ENCODE results near the gene EXOC3L1.

EXOC3L1 gene

GRCh38 chr16:67228905-67229304, 39.0 kb upstream of the EXOC3L1 start:
- no peak for FAIRE-seq
- no peak for TF ChIP-seq POLR2A (IDR thresholded peaks at IDR 0.05; ENCODE audit: low read depth, low read length)
- no peak for DNase-seq (ENCODE audit: insufficient read length, low spot score)

GRCh38 chr16:67228034-67228785, 38.3 kb upstream of the EXOC3L1 start:
- no peak for FAIRE-seq
- TF ChIP-seq POLR2A (IDR thresholded peaks at IDR 0.05; ENCODE audit: low read depth, low read length): no peak

GRCh38 chr16:67227567-67227921, 37.6 kb upstream of the EXOC3L1 start:
- DNase-seq (ENCODE audit: insufficient read length, low spot score) (no peak), FAIRE-seq (no peak)
- no peak for TF ChIP-seq POLR2A (IDR thresholded peaks at IDR 0.05; ENCODE audit: low read depth, low read length)

More at GRCh38 chr16:67228034-67228785, 38.3 kb upstream of the EXOC3L1 start:
- DNase-seq (ENCODE audit: insufficient read length, low spot score): no peak

GRCh38 chr16:67226804-67227566, 37.0 kb upstream of the EXOC3L1 start, which contains the start of gene TMEM208:
Gene TMEM208, plus strand, starts transcription at chr16:67227130. Its CDS starts 89 bp downstream, at chr16:67227219.
- peak; percentile 44 for TF ChIP-seq POLR2A (IDR thresholded peaks at IDR 0.05; ENCODE audit: low read depth, low read length)
- FAIRE-seq: peak; percentile 86
- peak; percentile 95 for DNase-seq (ENCODE audit: insufficient read length, low spot score)

- FAIRE-seq: no peak
- no peak for DNase-seq (ENCODE audit: insufficient read length, low spot score)
- peak; percentile 53; the same call in 1 of the 2 replicates for TF ChIP-seq POLR2A (IDR thresholded peaks at IDR 0.05; ENCODE audit: low read depth, low read length)
These were observed 36.4 kb upstream of the EXOC3L1 start for GRCh38 chr16:67226295-67226803.

GRCh38 chr16:67223992-67224391, 34.1 kb upstream of the EXOC3L1 start:
- DNase-seq (ENCODE audit: insufficient read length, low spot score): no peak
- TF ChIP-seq POLR2A (IDR thresholded peaks at IDR 0.05; ENCODE audit: low read depth, low read length): no peak
- no peak for FAIRE-seq

- FAIRE-seq (no peak), DNase-seq (ENCODE audit: insufficient read length, low spot score) (no peak)
- no peak for TF ChIP-seq POLR2A (IDR thresholded peaks at IDR 0.05; ENCODE audit: low read depth, low read length)
These were observed 26.9 kb upstream of the EXOC3L1 start for GRCh38 chr16:67216612-67217490.

- DNase-seq (ENCODE audit: insufficient read length, low spot score): no peak
- FAIRE-seq: no peak
- TF ChIP-seq POLR2A (IDR thresholded peaks at IDR 0.05; ENCODE audit: low read depth, low read length): no peak
These were observed 25.8 kb upstream of the EXOC3L1 start for GRCh38 chr16:67215706-67216105.

- FAIRE-seq (no peak), DNase-seq (ENCODE audit: insufficient read length, low spot score) (no peak)
- TF ChIP-seq POLR2A (IDR thresholded peaks at IDR 0.05; ENCODE audit: low read depth, low read length): no peak
These were observed 23.5 kb upstream of the EXOC3L1 start for GRCh38 chr16:67213197-67214019.

GRCh38 chr16:67212766-67213165, 22.8 kb upstream of the EXOC3L1 start:
- no peak for TF ChIP-seq POLR2A (IDR thresholded peaks at IDR 0.05; ENCODE audit: low read depth, low read length)
- FAIRE-seq (no peak), DNase-seq (ENCODE audit: insufficient read length, low spot score) (no peak)

- no peak for DNase-seq (ENCODE audit: insufficient read length, low spot score)
- no peak for FAIRE-seq
These were observed 21.7 kb upstream of the EXOC3L1 start for GRCh38 chr16:67211674-67212073.

GRCh38 chr16:67210069-67210937, 20.4 kb upstream of the EXOC3L1 start:
- FAIRE-seq: no peak
- no peak for TF ChIP-seq POLR2A (IDR thresholded peaks at IDR 0.05; ENCODE audit: low read depth, low read length)
- DNase-seq (ENCODE audit: insufficient read length, low spot score): no peak

More at GRCh38 chr16:67211674-67212073, 21.7 kb upstream of the EXOC3L1 start:
- TF ChIP-seq POLR2A (IDR thresholded peaks at IDR 0.05; ENCODE audit: low read depth, low read length): no peak

Data from H54 (cell line).